IPS-18c (cell line): Measurements from ENCODE around the gene ANKRD65.
"Not testable (repeated sequence)": the region's sequence is repeated elsewhere in the genome, so short reads cannot be mapped to it uniquely, and the experiment has no call there.

Source experiments
- H3K4me3 ChIP-seq: 2 replicates; pipeline ENCODE4 v1.7.0; 2013; ENCODE audit warnings: low read depth, mild to moderate bottlenecking, low read length, moderate library complexity; ENCODE audit not compliant: insufficient read depth
- H3K9me3 ChIP-seq: one replicate; pipeline ENCODE4 v1.6.1; 2013; ENCODE audit warnings: mild to moderate bottlenecking, low read length, moderate library complexity; ENCODE audit not compliant: control insufficient read depth, insufficient read depth

Gene ANKRD65

DNA sequence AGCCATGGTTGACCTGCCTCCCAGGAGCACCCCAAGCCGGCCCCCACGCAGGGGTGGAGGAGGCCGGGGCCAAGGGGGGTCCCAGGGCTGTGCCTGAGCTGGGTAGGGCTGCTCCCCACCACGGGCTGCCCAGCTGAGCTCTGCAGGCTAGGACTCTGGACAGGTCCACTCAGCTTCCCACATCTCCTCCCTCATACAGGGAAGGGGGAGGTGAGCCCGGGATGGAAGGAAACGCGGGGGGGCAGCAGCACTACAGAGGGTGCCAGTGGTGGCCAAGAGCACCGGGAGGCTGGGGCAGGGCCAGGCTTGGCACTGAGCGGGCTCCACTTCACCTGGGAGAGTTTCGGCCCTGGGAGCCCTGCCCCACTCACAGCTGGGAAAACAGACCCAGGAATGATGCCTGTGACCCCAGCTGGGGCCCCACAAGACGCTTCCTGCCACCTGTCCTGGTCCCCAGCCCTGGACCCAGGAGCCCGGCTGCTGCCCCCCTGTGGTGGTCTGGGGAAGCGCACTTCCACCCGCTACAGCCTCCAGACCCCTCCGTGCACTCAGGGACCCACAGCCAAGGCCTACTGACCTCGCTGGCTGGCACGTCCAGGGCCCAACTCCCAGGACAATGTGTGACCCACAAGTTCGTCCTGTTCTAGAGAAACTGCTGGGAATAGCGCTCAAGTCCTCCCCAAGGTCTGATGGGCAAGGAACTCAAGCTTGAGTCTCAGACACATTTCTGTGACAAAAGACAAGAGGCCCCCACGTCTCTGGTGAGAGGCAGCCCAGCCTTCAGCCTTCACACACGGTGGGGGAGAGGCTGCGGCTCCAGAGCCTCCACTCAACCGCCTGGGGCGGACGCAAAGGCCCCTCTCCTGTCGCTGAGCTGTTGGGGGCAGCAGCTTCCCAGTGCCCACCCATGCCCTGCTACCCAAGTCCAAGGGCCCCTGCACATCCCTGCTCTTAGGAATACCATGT, 49.0 kb downstream of the ANKRD65 start:
- H3K9me3 ChIP-seq = peaks cover 2% of the 10 kb centered on the region
- H3K4me3 ChIP-seq = no peak overlapping the region

- Histone ChIP-seq H3K9me3 (peaks cover 2% of the 10 kb centered on the region), H3K4me3 (no peak overlapping the region)
These were observed 49.7 kb downstream of the ANKRD65 start for GRCh38 chr1:1371364-1371745.

- Histone ChIP-seq H3K9me3 (peaks cover 2% of the 10 kb centered on the region), H3K4me3 (no peak overlapping the region)
These were observed 50.2 kb downstream of the ANKRD65 start for GRCh38 chr1:1370771-1371300.

DNA sequence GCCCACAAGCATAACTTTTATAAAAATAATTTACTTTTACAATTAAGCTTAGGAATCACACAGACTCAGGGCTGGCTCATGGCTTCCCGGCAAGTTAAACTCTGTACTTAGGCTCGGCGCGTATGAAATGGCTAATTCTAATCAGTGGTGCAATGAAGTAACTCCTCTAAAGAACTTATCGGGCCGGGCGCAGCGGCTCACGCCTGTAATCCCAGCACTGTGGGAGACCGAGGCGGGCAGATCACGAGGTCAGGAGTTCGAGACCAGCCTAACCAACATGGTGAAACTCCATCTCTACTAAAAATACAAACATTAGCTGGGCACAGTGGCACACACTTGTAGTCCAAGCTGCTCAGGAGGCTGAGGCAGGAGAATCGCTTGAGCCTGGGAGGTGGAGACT, 51.0 kb downstream of the ANKRD65 start:
- H3K9me3 ChIP-seq, H3K4me3 ChIP-seq: not testable (repeated sequence)
